ENCODE measurements around the gene SERPINB12.
A peak's percentile ranks its signal among the peaks of the same experiment; 100 is the strongest.

SERPINB12 gene

GRCh38 chr18:63604791-63605567 lies 62.8 kb downstream of the SERPINB12 start:
- no peak for DNase-seq

DNA sequence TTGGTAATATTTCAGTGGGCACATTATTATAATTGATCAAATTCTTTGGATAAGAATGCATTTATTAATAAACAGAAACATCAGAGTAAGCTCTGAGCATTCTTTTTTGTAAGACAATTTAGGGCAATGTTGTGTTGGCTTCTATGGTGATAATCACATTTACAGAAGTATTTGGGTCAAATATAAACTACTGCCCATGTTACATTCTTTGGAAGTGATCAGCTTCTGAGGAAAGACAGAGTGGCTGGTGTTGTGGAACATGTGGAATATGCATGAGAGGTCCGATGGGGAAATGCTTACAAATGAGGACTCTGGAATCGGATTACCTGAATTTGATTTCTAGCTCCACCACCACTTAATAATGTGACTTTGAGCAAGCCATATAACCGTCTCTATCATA lies 64.4 kb downstream of the SERPINB12 start:
- DNase-seq = no peak

GRCh38 chr18:63613420-63613819 lies 71.3 kb downstream of the SERPINB12 start:
- DNase-seq = no peak

GRCh38 chr18:63617049-63617914 lies 75.1 kb downstream of the SERPINB12 start:
- DNase-seq = peak; percentile 11

DNA sequence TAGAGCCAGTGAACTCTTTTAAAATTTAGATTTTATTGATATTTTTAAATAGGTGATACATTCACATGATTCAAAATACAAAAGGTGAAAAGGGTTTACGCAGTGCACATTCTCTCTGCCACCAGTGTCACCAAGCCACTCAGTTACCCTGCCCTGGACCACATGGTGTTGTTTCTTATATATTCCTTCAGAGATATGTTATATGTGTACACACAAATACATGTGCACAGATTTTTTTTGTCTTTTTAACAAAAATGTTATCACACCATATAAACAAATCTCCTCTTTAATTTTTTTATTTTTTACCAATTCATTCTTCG lies 75.7 kb downstream of the SERPINB12 start:
- DNase-seq = no peak
